Brain microvascular endothelial cell (primary cell): ENCODE data around the gene PPFIBP2.

Experiments
- DNase-seq: peaks from one replicate; pipeline ENCODE4 v3.0.0-alpha.2; 2020
- H3K27ac ChIP-seq: fragments of 250-450 bp; sonication (Bioruptor Pico); 2 replicates; pipeline ENCODE4 v1.5.1; 2020; ENCODE audit warnings: mild to moderate bottlenecking, moderate library complexity
- H3K27me3 ChIP-seq: fragments of 250-450 bp; sonication (Bioruptor Pico); replicated peaks from 2 replicates; pipeline ENCODE4 v1.5.1; 2020; ENCODE audit warnings: mild to moderate bottlenecking
- H3K36me3 ChIP-seq: fragments of 250-450 bp; sonication (Bioruptor Pico); replicated peaks from 2 replicates; pipeline ENCODE4 v1.5.1; 2020; ENCODE audit warnings: mild to moderate bottlenecking
- H3K4me3 ChIP-seq: 2 replicates; pipeline ENCODE4 v1.5.1; 2011; ENCODE audit warnings: low read depth, mild to moderate bottlenecking, control low read depth, low read length, moderate library complexity
- CTCF ChIP-seq: IDR thresholded peaks from 2 replicates; pipeline ENCODE4 v1.5.1; 2011; ENCODE audit warnings: low read depth, mild to moderate bottlenecking, moderate library complexity, low read length, control low read depth, inconsistent platforms; ENCODE audit errors: missing control alignments
- in situ Hi-C: cut with HindIII; loops from 2 replicates; pipeline ENCODE4 v1.10.0; 2017; ENCODE audit warnings: low sequenced_read_pairs, low pct_ligation_motif_present

PPFIBP2 gene

DNA sequence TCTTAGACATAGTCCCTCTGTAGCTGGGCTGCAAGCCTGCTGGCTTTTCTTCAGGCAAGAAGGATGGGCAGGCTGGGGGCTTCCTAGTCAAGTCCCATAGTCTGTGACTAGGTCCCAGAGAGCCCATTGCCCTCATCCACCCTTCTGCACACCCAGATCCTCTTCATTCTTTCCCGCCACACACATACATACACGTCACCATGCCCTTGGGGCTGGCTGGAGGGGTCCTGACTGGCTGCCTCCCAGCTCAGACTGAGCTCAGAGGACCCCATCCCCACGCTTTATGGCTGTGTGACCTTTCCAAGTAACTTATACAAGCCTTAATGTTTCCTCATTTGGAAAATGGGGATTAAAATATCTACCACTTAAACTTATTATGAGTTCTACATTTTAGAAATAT lies 13.5 kb upstream of the PPFIBP2 start:
- Histone ChIP-seq H3K4me3 (no peak overlapping the region), H3K27me3 (no peaks in the 10 kb centered on the region), H3K27ac (no peak overlapping the region), H3K36me3 (no peaks in the 10 kb centered on the region)
- TF ChIP-seq CTCF: no peak
- no peak for DNase-seq
- in situ Hi-C loops: no loop called here

DNA sequence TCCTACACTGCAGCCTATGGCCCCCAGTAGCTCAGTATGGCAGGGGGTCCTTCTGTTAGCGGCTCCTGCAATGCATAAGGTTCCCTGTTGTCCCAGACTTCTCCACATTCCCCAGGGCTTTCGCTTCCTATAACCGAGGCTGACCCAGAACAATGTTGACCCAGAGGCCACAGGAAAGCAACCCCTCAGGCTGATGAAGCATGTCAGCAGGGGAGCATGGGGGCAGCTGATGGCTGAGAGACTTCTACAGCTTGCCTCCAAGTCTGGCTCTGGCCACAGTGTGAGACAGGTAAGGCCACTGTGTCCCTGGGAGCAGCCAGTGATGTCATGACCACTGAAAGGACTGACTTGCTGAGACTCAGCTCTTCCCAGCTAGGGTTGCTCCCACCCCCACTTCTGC lies 12.5 kb upstream of the PPFIBP2 start:
- Histone ChIP-seq H3K27me3 (no peaks in the 10 kb centered on the region), H3K27ac (no peak overlapping the region), H3K36me3 (no peaks in the 10 kb centered on the region), H3K4me3 (no peak overlapping the region)
- in situ Hi-C loops: no loop called here
- DNase-seq: no peak
- no peak for TF ChIP-seq CTCF

GRCh38 chr11:7501894-7502293 lies 11.9 kb upstream of the PPFIBP2 start:
- H3K4me3 ChIP-seq: no peak overlapping the region
- H3K27ac ChIP-seq: no peak overlapping the region
- no peaks in the 10 kb centered on the region for H3K27me3 ChIP-seq
- TF ChIP-seq CTCF: no peak
- DNase-seq: no peak
- H3K36me3 ChIP-seq: no peaks in the 10 kb centered on the region
- in situ Hi-C loops: no loop called here

GRCh38 chr11:7506243-7506642 lies 7.6 kb upstream of the PPFIBP2 start:
- H3K27me3 ChIP-seq: no peaks in the 10 kb centered on the region
- no peaks in the 10 kb centered on the region for H3K36me3 ChIP-seq
- DNase-seq: no peak
- TF ChIP-seq CTCF: no peak
- H3K27ac ChIP-seq: no peak overlapping the region
- in situ Hi-C loops: no loop called here
- no peak overlapping the region for H3K4me3 ChIP-seq

GRCh38 chr11:7508087-7508486 lies 5.7 kb upstream of the PPFIBP2 start:
- no peak for TF ChIP-seq CTCF
- no peak for DNase-seq
- H3K36me3 ChIP-seq: no peaks in the 10 kb centered on the region
- no peak overlapping the region for H3K27ac ChIP-seq
- no peak overlapping the region for H3K4me3 ChIP-seq
- in situ Hi-C loops: no loop called here
- H3K27me3 ChIP-seq: no peaks in the 10 kb centered on the region

- no peak for DNase-seq
- in situ Hi-C loops: no loop called here
- peaks cover 7% of the 10 kb centered on the region for H3K27me3 ChIP-seq
- H3K4me3 ChIP-seq: no peak overlapping the region
- H3K36me3 ChIP-seq: no peaks in the 10 kb centered on the region
- TF ChIP-seq CTCF: no peak
- no peak overlapping the region for H3K27ac ChIP-seq
Observed at GRCh38 chr11:7509966-7510365, 3.8 kb upstream of the PPFIBP2 start.
